HFF-Myc (cell line): ENCODE measurements around the gene BSG.

Source experiments
- DNase-seq: peaks from one replicate; pipeline ENCODE4 v3.0.0-alpha.2; 2011; ENCODE audit warnings: low read depth; ENCODE audit errors: extremely low read depth
- H3K4me3 ChIP-seq: replicated peaks from 2 replicates; pipeline ENCODE4 v1.5.1; 2011; ENCODE audit warnings: low read depth, mild to moderate bottlenecking, control low read depth, low read length
- CTCF ChIP-seq: IDR thresholded peaks from 2 replicates; pipeline ENCODE4 v1.5.1; 2012; ENCODE audit warnings: mild to moderate bottlenecking, low read depth, low read length, control low read depth; ENCODE audit errors: missing control alignments

BSG gene

GRCh38 chr19:613732-614567 lies 41.6 kb downstream of the BSG start:
- H3K4me3 ChIP-seq = no peak overlapping the region
- no peak for TF ChIP-seq CTCF
- DNase-seq = no peak

GRCh38 chr19:615619-616018 lies 43.2 kb downstream of the BSG start:
- no peak overlapping the region for H3K4me3 ChIP-seq
- no peak for TF ChIP-seq CTCF
- no peak for DNase-seq

GRCh38 chr19:616062-616700 lies 43.8 kb downstream of the BSG start:
- no peak for DNase-seq
- TF ChIP-seq CTCF = no peak
- H3K4me3 ChIP-seq = no peak overlapping the region

- no peak overlapping the region for H3K4me3 ChIP-seq
- TF ChIP-seq CTCF = no peak
- no peak for DNase-seq
Measured at GRCh38 chr19:616747-617526, 44.5 kb downstream of the BSG start.

- no peak for TF ChIP-seq CTCF
- no peak overlapping the region for H3K4me3 ChIP-seq
Measured at GRCh38 chr19:617551-618246, 45.3 kb downstream of the BSG start.

GRCh38 chr19:618247-618619 lies 45.8 kb downstream of the BSG start:
- no peak overlapping the region for H3K4me3 ChIP-seq
- no peak for TF ChIP-seq CTCF
- no peak for DNase-seq

More at GRCh38 chr19:617551-618246, 45.3 kb downstream of the BSG start:
- DNase-seq = no peak
